IMR-90 (cell line): ENCODE data around the gene GALP. TPM values are rescaled to one million over a fixed set of nuclear protein-coding genes. Genes with fewer than 3 reads are reported as not detected.

Experiments used
- ATAC-seq: fragments of 200-7000 bp; cut with Tn5 transposase; 2 replicates; pipeline ENCODE4 v1.9.1; 2020; ENCODE audit warnings: low read depth, mild to moderate bottlenecking, moderate library complexity
- BruUV-seq: library from RNA; stranded (reverse); fragments of 400-500 nt; replicated peaks from 2 replicates; lab custom pipeline; 2021; lab: Mats Ljungman, UMichigan
- CTCF ChIA-PET: fragments of 300-600 bp; formaldehyde crosslinking; extraction: SDS; loops from one replicate; lab custom pipeline; 2021; ENCODE audit warnings: antibody characterized with exemption; lab: Yijun Ruan, JAX
- POLR2A ChIA-PET: fragments of 300-600 bp; sonication (Branson Sonifier 250); formaldehyde crosslinking; loops from one replicate; lab custom pipeline; 2022; ENCODE audit warnings: antibody characterized with exemption; ENCODE audit not compliant: unreplicated experiment; lab: Charles Lee
- DNase-seq: peaks from one replicate; pipeline ENCODE4 v3.0.0; 2013
- H2AFZ ChIP-seq: replicated peaks from 2 replicates; pipeline ENCODE3; 2013; ENCODE audit warnings: low read length, mild to moderate bottlenecking; ENCODE audit not compliant: poor library complexity
- H2AK5ac ChIP-seq: 2 replicates; pipeline ENCODE4 v1.6.1; 2013; ENCODE audit warnings: low read depth, low read length, inconsistent platforms
- H2AK9ac ChIP-seq: replicated peaks from 2 replicates; pipeline ENCODE3; 2013; ENCODE audit warnings: mild to moderate bottlenecking, low read depth, low read length, moderate library complexity; ENCODE audit not compliant: poor library complexity
- H2BK120ac ChIP-seq: 2 replicates; pipeline ENCODE4 v1.6.1; 2013; ENCODE audit warnings: low read depth, low read length, inconsistent platforms
- H2BK15ac ChIP-seq: 3 replicates; pipeline ENCODE4 v1.6.1; 2013; ENCODE audit warnings: low read depth, low read length, inconsistent platforms
- H2BK20ac ChIP-seq: 2 replicates; pipeline ENCODE4 v1.6.1; 2013; ENCODE audit warnings: low read depth, mild to moderate bottlenecking, inconsistent platforms, low read length, moderate library complexity
- H2BK5ac ChIP-seq: 2 replicates; pipeline ENCODE4 v1.6.1; 2013; ENCODE audit warnings: mild to moderate bottlenecking, low read depth, low read length, inconsistent platforms; ENCODE audit not compliant: poor library complexity, severe bottlenecking
- H3K14ac ChIP-seq: replicated peaks from 2 replicates; pipeline ENCODE4 v1.6.1; 2013; ENCODE audit warnings: low read depth, low read length, inconsistent platforms
- H3K18ac ChIP-seq: 2 replicates; pipeline ENCODE4 v1.6.1; 2013; ENCODE audit warnings: low read depth, low read length, control low read depth
- H3K23ac ChIP-seq: 2 replicates; pipeline ENCODE4 v1.6.1; 2013; ENCODE audit warnings: low read depth, low read length, inconsistent platforms
- H3K27ac ChIP-seq: 2 replicates; pipeline ENCODE4 v1.5.1; 2013; ENCODE audit warnings: mild to moderate bottlenecking, control low read depth, low read length; ENCODE audit not compliant: insufficient read depth
- H3K27me3 ChIP-seq: 2 replicates; pipeline ENCODE4 v1.6.1; 2013; ENCODE audit warnings: low read length; ENCODE audit not compliant: control insufficient read depth, insufficient read depth
- H3K36me3 ChIP-seq: 2 replicates; pipeline ENCODE4 v1.6.1; 2013; ENCODE audit warnings: low read length, mixed read lengths; ENCODE audit not compliant: control insufficient read depth, insufficient read depth
- H3K4ac ChIP-seq: 2 replicates; pipeline ENCODE4 v1.6.1; 2013; ENCODE audit warnings: low read depth, low read length, inconsistent platforms
- H3K4me1 ChIP-seq: 2 replicates; pipeline ENCODE4 v1.6.1; 2013; ENCODE audit warnings: low read length, mixed read lengths; ENCODE audit not compliant: control insufficient read depth, insufficient read depth
- H3K4me2 ChIP-seq: 2 replicates; pipeline ENCODE4 v1.6.1; 2013; ENCODE audit warnings: low read depth, mild to moderate bottlenecking, control low read depth, low read length, moderate library complexity
- H3K4me3 ChIP-seq: 2 replicates; pipeline ENCODE4 v1.5.1; 2013; ENCODE audit warnings: low read depth, mild to moderate bottlenecking, control low read depth, low read length, moderate library complexity; ENCODE audit not compliant: insufficient read depth
- H3K56ac ChIP-seq: 2 replicates; pipeline ENCODE4 v1.6.1; 2013; ENCODE audit warnings: low read length, inconsistent platforms; ENCODE audit not compliant: insufficient read depth; ENCODE audit errors: extremely low read depth
- H3K79me1 ChIP-seq, 2 experiments: 2 replicates each; pipeline ENCODE4 v1.6.1; 2013; ENCODE audit warnings: low read length in 2 of 2, inconsistent platforms in 1 of 2, low read depth in 1 of 2
- H3K9ac ChIP-seq: 2 replicates; pipeline ENCODE4 v1.6.1; 2013; ENCODE audit warnings: low read depth, low read length, control low read depth
- H3K9me1 ChIP-seq: 2 replicates; pipeline ENCODE4 v1.6.1; 2013; ENCODE audit warnings: low read length, inconsistent platforms; ENCODE audit not compliant: insufficient read depth
- H3K9me3 ChIP-seq: 2 replicates; pipeline ENCODE4 v1.6.1; 2013; ENCODE audit warnings: low read length; ENCODE audit not compliant: control insufficient read depth, insufficient read depth
- H4K20me1 ChIP-seq: 2 replicates; pipeline ENCODE4 v1.6.1; 2013; ENCODE audit warnings: low read length, inconsistent platforms; ENCODE audit not compliant: insufficient read depth
- H4K5ac ChIP-seq: 2 replicates; pipeline ENCODE4 v1.6.1; 2013; ENCODE audit warnings: mild to moderate bottlenecking, low read depth, low read length, control low read depth
- H4K8ac ChIP-seq, 2 experiments: 2 replicates each; pipeline ENCODE4 v1.6.1; 2013; ENCODE audit warnings: low read depth in 2 of 2, low read length in 2 of 2, control low read depth in 1 of 2, inconsistent platforms in 1 of 2
- H4K91ac ChIP-seq: 2 replicates; pipeline ENCODE4 v1.6.1; 2013; ENCODE audit warnings: low read depth, low read length, inconsistent platforms; ENCODE audit not compliant: insufficient read depth
- CEBPB ChIP-seq: IDR thresholded peaks from 2 replicates; pipeline ENCODE4 v1.6.1; 2012; ENCODE audit warnings: low read depth, low read length, improper control_type of control experiment
- CHD1 ChIP-seq: IDR thresholded peaks from 2 replicates; pipeline ENCODE4 v1.6.1; 2012; ENCODE audit warnings: low read depth, low read length, improper control_type of control experiment
- ELK1 ChIP-seq: fragments of 150-350 bp; IDR thresholded peaks from 2 replicates; pipeline ENCODE4 v1.6.1; 2016; ENCODE audit warnings: low read depth, mild to moderate bottlenecking, low read length, moderate library complexity, borderline replicate concordance
- FOS ChIP-seq: fragments of 150-350 bp; IDR thresholded peaks from 2 replicates; pipeline ENCODE4 v1.6.1; 2016; ENCODE audit warnings: low read depth, low read length
- MAZ ChIP-seq: IDR thresholded peaks from 2 replicates; pipeline ENCODE4 v1.6.1; 2012; ENCODE audit warnings: low read depth, mild to moderate bottlenecking, low read length, improper control_type of control experiment, moderate library complexity, borderline replicate concordance
- NFE2L2 ChIP-seq: fragments of 150-350 bp; IDR thresholded peaks from 2 replicates; pipeline ENCODE4 v1.6.1; 2016; ENCODE audit warnings: low read depth, mild to moderate bottlenecking, low read length
- RAD21 ChIP-seq: IDR thresholded peaks from 2 replicates; pipeline ENCODE4 v1.6.1; 2012; ENCODE audit warnings: low read length, improper control_type of control experiment
- RCOR1 ChIP-seq: IDR thresholded peaks from 2 replicates; pipeline ENCODE4 v1.6.1; 2012; ENCODE audit warnings: mild to moderate bottlenecking, low read length, improper control_type of control experiment; ENCODE audit not compliant: insufficient replicate concordance
- SMC3 ChIP-seq: fragments of 150-350 bp; IDR thresholded peaks from 2 replicates; pipeline ENCODE4 v1.6.1; 2016; ENCODE audit warnings: low read depth, mild to moderate bottlenecking, antibody characterized with exemption, low read length, moderate library complexity
- USF2 ChIP-seq: fragments of 150-350 bp; IDR thresholded peaks from 2 replicates; pipeline ENCODE4 v1.6.1; 2017; ENCODE audit warnings: mild to moderate bottlenecking, antibody characterized with exemption, low read length, low read depth
- WGBS, 2 experiments: methylation state at CpG; one replicate each; pipeline versions ENCODE4 v1.1.5 to v1.1.7; 2013; ENCODE audit warnings: missing lambda C conversion rate in 2 of 2; ENCODE audit not compliant: insufficient read length in 1 of 2; ENCODE audit errors: extremely low coverage in 2 of 2; 5-methylcytosine and 5-hydroxymethylcytosine counted together
- dilution Hi-C: fragments of 300-500 bp; cut with HindIII; formaldehyde crosslinking; loops from one replicate; pipeline ENCODE4 v1.14.3; 2018; ENCODE audit warnings: low sequenced_read_pairs; ENCODE audit not compliant: unreplicated experiment
- in situ Hi-C: fragments of 300-500 bp; cut with MboI; formaldehyde crosslinking; loops from 3 replicates; pipeline ENCODE4 v1.14.3; 2019; ENCODE audit warnings: low sequenced_read_pairs, inconsistent platforms, mixed read lengths
- intact Hi-C: fragments of 100-400 bp; cut with micrococcal nuclease; formaldehyde crosslinking; loops from 2 replicates; pipeline ENCODE4 v1.10.0; 2022
- polyA plus RNA-seq, 3 experiments: library from polyadenylated mRNA; depleted of rRNA; stranded (reverse); fragments of >200 nt; gene quantifications; 2 replicates each; pipeline ENCODE4 v1.2.3, GENCODE V29; 2012; ENCODE audit warnings: low replicate concordance in 1 of 3
- total RNA-seq: library from RNA; depleted of rRNA; stranded (reverse); fragments of >200 nt; gene quantifications from 2 replicates; pipeline ENCODE4 v1.2.3, GENCODE V29; 2012

Gene GALP
- total and polyA plus RNA-seq, 2 of the 4 experiments (the other 2 are of a cell fraction): not detected

DNA sequence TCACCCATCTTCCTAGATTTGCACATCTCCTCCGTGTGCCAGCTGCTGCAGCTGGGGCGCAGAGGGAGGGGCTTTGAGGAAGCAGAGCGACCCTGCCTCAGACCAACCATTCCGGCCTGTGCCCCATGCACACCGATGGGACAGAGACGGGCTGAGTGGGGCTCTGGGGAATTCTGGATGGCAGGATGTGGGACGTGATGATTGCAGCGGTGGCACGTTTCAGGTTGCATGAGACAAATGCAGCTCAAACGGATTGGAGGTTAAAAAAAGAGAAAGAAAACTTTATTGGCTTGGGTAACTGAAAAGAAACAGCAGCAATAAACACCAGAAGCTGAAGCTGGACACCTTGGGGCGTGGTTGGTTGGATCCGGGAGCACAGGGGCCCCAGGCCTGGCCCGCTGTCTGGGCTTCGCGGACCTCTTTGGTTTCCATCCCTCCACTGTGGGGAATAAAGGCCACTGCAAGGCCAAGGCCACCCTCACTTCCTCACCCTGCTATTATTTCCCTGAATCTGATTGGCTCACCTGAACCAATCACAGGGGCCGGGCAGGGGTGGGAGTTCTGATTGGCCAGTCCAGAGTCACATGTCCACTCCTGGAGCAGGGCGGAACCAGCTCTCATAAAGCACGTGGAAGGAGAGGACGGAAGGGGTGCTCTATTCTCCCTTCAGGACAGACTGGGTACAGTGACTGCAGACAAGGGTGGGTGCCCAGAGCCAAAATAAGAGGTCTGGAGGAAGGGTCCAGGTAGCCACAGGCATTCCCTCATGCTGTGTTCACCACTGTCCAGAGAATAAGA, 48.6 kb upstream of the GALP start:
- Histone ChIP-seq H2AK5ac (no peak overlapping the region), H4K20me1 (no peaks in the 10 kb centered on the region), H3K9ac (no peak overlapping the region), H3K14ac (no peak overlapping the region), H2BK20ac (no peak overlapping the region), H3K4me2 (no peak overlapping the region), H3K56ac (no peak overlapping the region), H3K4me3 (no peak overlapping the region), H3K18ac (no peak overlapping the region), H4K91ac (no peak overlapping the region), H2BK15ac (no peak overlapping the region), H3K4ac (no peak overlapping the region), H4K8ac (no peak overlapping the region), H3K23ac (no peak overlapping the region), H3K9me3 (no peaks in the 10 kb centered on the region), H3K27ac (no peak overlapping the region), H3K27me3 (no peaks in the 10 kb centered on the region), H2BK120ac (no peak overlapping the region), H3K79me1 (no peaks in the 10 kb centered on the region), H2AK9ac (no peak overlapping the region), H3K4me1 (peaks cover 2% of the 10 kb centered on the region; the same call in 1 of the 2 replicates), H3K36me3 (no peaks in the 10 kb centered on the region), H4K5ac (no peak overlapping the region), H2AFZ (no peak overlapping the region), H3K9me1 (no peaks in the 10 kb centered on the region; the same call in 1 of the 2 replicates), H2BK5ac (no peak overlapping the region)
- ChIA-PET CTCF (interaction anchor here (0.7 kb wide), 1 partner anchor 8 kb away, joined by 3 read pairs; no protein-coding TSS in a partner anchor), POLR2A (no interaction called here)
- no peak for ATAC-seq
- in situ Hi-C loops (loop anchor here (25.0 kb wide), 2 partner anchors 440 to 1665 kb away; partner anchors contain the start of genes CDC42EP5, EPN1 and LENG9), dilution Hi-C loops (no loop called here), intact Hi-C loops (no loop called here)
- TF ChIP-seq SMC3: no peak
- TF ChIP-seq CHD1: no peak
- TF ChIP-seq USF2: no peak
- TF ChIP-seq CEBPB: no peak
- TF ChIP-seq RAD21: no peak
- no peak for TF ChIP-seq NFE2L2
- no peak for TF ChIP-seq FOS
- TF ChIP-seq MAZ: no peak
- no peak for TF ChIP-seq RCOR1
- TF ChIP-seq ELK1: no peak
- DNase-seq: no peak
- 88% methylated on average over 5 of the region's 19 CpGs; no CpG with 5 or more reads in 1 of the 2 experiments for WGBS, 2 experiments
- BruUV-seq: no TSS peak
